ENCODE measurements around the gene COL13A1. TPM values are rescaled to one million over a fixed set of nuclear protein-coding genes. Genes with fewer than 3 reads are reported as not detected.

COL13A1 gene
- total RNA-seq, 4 donors from 2014 or later: 0.30 to 2.0 (median 0.86) TPM

DNA sequence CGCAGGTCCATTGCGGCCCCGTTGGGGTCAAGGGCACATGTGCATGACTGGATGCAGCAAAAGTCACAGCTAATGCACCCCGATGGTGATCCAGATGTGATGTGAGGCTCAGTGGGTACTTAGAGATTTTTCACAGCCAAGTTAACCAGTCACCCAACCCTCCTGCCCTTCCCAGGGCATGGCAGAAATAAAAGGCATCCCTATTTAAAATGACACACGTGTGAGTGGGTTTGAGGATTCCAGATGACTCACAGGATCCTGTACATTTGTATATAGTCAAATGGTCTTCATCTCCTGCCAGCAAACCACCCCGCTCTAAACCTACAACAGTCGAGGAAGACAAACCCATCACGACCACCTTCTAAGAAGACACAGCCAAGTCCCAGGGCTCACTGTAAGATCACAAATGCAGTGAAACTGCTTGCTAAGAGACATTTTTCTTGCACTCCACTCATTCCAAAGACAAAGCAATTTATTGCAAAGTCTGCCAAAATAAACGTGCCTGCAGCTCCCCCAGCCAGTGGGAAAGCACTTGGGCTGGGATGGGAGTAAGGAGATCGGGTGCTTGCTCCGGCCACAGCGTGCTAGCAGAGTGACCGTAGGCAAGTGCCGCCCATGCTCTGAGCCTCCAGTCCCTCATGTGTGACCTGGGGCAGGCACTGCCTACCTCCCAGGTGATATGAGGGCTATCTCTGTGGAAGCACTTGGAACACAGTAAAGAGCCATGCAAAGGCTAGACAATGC, 164.4 kb downstream of the COL13A1 start:
- no peak overlapping the region for H3K27ac ChIP-seq
- WGBS, 2 donors: 51 to 56% methylated on average over 14 of the region's 14 CpGs
- H3K4me3 ChIP-seq: no peak overlapping the region
- TF ChIP-seq POLR2A (IDR thresholded peaks at IDR 0.05) (no peak), CTCF (IDR thresholded peaks at IDR 0.05) (no peak)
- H3K36me3 ChIP-seq: no peaks in the 10 kb centered on the region
- H3K27me3 ChIP-seq: peaks cover 0 to 4% of the 10 kb centered on the region in 2 donors
- no peaks in the 10 kb centered on the region for H3K4me1 ChIP-seq
- no peaks in the 10 kb centered on the region for H3K9me3 ChIP-seq
- no peak for DNase-seq (ENCODE audit: low spot score in 2 of 2)

DNA sequence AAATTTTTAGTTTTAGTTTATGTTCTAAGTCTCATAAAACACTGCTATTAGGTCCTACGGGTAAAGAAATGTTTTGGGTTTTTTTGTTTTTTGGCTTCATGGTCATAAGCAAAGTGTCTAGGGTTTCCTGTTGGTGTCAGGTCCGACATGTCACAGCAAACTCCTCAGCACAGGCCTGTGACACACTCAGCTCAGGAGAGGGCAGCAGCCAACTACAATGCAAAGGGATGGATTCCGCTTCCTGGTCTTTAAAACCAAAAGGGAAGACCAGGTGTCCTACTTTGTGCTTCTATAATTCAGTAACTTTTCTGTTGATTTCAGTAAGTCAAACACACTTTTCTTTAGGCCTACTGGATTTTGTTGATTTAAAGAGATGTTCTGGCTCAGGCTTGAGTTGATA, 167.1 kb downstream of the COL13A1 start:
- no peak for TF ChIP-seq EP300 (IDR thresholded peaks at IDR 0.05)
- no peak for TF ChIP-seq POLR2A (IDR thresholded peaks at IDR 0.05)
- no peak for TF ChIP-seq CTCF (IDR thresholded peaks at IDR 0.05)
- DNase-seq (ENCODE audit: low spot score in 2 of 2): no peak
- WGBS, 2 donors: 73% methylated on average over 3 of the region's 3 CpGs
- Histone ChIP-seq H3K4me3 (no peak overlapping the region), H3K36me3 (no peaks in the 10 kb centered on the region), H3K27ac (no peak overlapping the region), H3K27me3 (peaks cover 0 to 4% of the 10 kb centered on the region in 2 donors), H3K4me1 (no peaks in the 10 kb centered on the region), H3K9me3 (no peaks in the 10 kb centered on the region)

GRCh38 chr10:69969977-69970376, 168.3 kb downstream of the COL13A1 start:
- Histone ChIP-seq H3K9me3 (no peaks in the 10 kb centered on the region), H3K27ac (no peak overlapping the region), H3K4me1 (no peaks in the 10 kb centered on the region), H3K36me3 (no peaks in the 10 kb centered on the region), H3K4me3 (no peak overlapping the region), H3K27me3 (peaks cover 0 to 4% of the 10 kb centered on the region in 2 donors)
- DNase-seq (ENCODE audit: low spot score in 2 of 2): no peak
- 87 to 90% methylated on average over 3 of the region's 3 CpGs for WGBS, 2 donors
- TF ChIP-seq CTCF (IDR thresholded peaks at IDR 0.05) (no peak), POLR2A (IDR thresholded peaks at IDR 0.05) (no peak), EP300 (IDR thresholded peaks at IDR 0.05) (no peak)

DNA sequence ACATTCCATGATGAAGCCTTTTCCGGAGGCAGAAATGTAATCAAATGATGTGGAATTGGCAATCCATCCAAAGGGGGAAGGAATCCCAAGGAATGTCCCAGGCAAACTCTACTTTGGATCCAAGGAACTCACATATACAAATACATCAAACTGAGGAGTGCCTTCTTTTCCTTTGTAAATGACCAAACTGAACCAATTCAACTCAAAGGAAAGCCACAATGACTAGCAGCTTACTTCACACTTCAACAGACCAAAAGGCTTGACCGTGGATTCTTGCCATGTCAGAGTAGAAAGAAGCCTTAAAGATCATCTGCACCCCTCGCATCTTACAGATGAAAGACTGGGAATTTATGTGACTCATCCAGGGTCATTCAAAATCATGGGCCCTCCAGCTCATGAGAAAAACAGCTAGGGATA, 171.3 kb downstream of the COL13A1 start:
- Histone ChIP-seq H3K36me3 (no peaks in the 10 kb centered on the region), H3K4me3 (no peak overlapping the region), H3K4me1 (no peaks in the 10 kb centered on the region), H3K27me3 (peaks cover 0 to 4% of the 10 kb centered on the region in 2 donors), H3K9me3 (peaks cover 0 to 8% (median 2%) of the 10 kb centered on the region in 4 donors), H3K27ac (no peak overlapping the region)
- TF ChIP-seq CTCF (IDR thresholded peaks at IDR 0.05) (no peak), POLR2A (IDR thresholded peaks at IDR 0.05) (no peak), EP300 (IDR thresholded peaks at IDR 0.05) (no peak)
- WGBS, 2 donors: 73 to 88% methylated on average over 3 of the region's 3 CpGs
- DNase-seq (ENCODE audit: low spot score in 2 of 2): no peak

- H3K4me3 ChIP-seq: no peak overlapping the region
- H3K4me1 ChIP-seq: no peaks in the 10 kb centered on the region
- peaks cover 0 to 8% (median 2%) of the 10 kb centered on the region in 4 donors for H3K9me3 ChIP-seq
- TF ChIP-seq EP300 (IDR thresholded peaks at IDR 0.05): no peak
- no peak for TF ChIP-seq CTCF (IDR thresholded peaks at IDR 0.05)
- TF ChIP-seq POLR2A (IDR thresholded peaks at IDR 0.05): no peak
- H3K36me3 ChIP-seq: no peaks in the 10 kb centered on the region
- no peak overlapping the region for H3K27ac ChIP-seq
- DNase-seq (ENCODE audit: low spot score in 2 of 2): no peak
- H3K27me3 ChIP-seq: peaks cover 0 to 4% of the 10 kb centered on the region in 2 donors
Measured at GRCh38 chr10:69973678-69974077, 172.0 kb downstream of the COL13A1 start.
